Calu3 (cell line): ENCODE data around the gene TBL1XR1. TPM values are rescaled to one million over a fixed set of nuclear protein-coding genes. Genes with fewer than 3 reads are reported as not detected.
A peak's percentile ranks its signal among the peaks of the same experiment; 100 is the strongest.

Experiments
- BruUV-seq: library from RNA; stranded (reverse); fragments of 400-500 nt; replicated peaks from 2 replicates; lab custom pipeline; 2021; lab: Mats Ljungman, UMichigan
- CTCF ChIA-PET: fragments of 300-600 bp; sonication (Branson Sonifier 250); formaldehyde crosslinking; loops from one replicate; lab custom pipeline; 2022; ENCODE audit warnings: antibody characterized with exemption; lab: Charles Lee
- DNase-seq: peaks from one replicate; pipeline ENCODE4 v3.0.0; 2022
- H3K27ac Mint-ChIP-seq: one replicate; pipeline ENCODE4 v1.8.0; 2022; ENCODE audit warnings: mixed read lengths; ENCODE audit not compliant: unreplicated experiment
- H3K27me3 Mint-ChIP-seq: one replicate; pipeline ENCODE4 v1.8.0; 2022; ENCODE audit warnings: mixed read lengths; ENCODE audit not compliant: unreplicated experiment
- H3K36me3 Mint-ChIP-seq: one replicate; pipeline ENCODE4 v1.8.0; 2022; ENCODE audit warnings: mild to moderate bottlenecking, moderate library complexity, mixed read lengths; ENCODE audit not compliant: insufficient read depth, unreplicated experiment
- H3K4me1 Mint-ChIP-seq: one replicate; pipeline ENCODE4 v1.8.0; 2022; ENCODE audit warnings: mild to moderate bottlenecking, low read depth, mixed read lengths; ENCODE audit not compliant: unreplicated experiment
- H3K4me3 Mint-ChIP-seq: one replicate; pipeline ENCODE4 v1.8.0; 2022; ENCODE audit warnings: mild to moderate bottlenecking, low read depth, moderate library complexity, mixed read lengths; ENCODE audit not compliant: unreplicated experiment
- H3K9me3 Mint-ChIP-seq: one replicate; pipeline ENCODE4 v1.8.0; 2022; ENCODE audit warnings: low read depth, mixed read lengths; ENCODE audit not compliant: unreplicated experiment
- intact Hi-C: fragments of 100-400 bp; cut with micrococcal nuclease; formaldehyde crosslinking; loops from one replicate; pipeline ENCODE4 v1.10.0; 2022; ENCODE audit not compliant: unreplicated experiment
- total RNA-seq: library from RNA; stranded (reverse); gene quantifications from 2 replicates; pipeline ENCODE4 v1.2.3, GENCODE V29; 2022
- TF ChIP-seq, protein P1 (sequence below): fragments of 200-600 bp; IDR thresholded peaks from one replicate; pipeline ENCODE4 v1.8.0; 2022; ENCODE audit warnings: antibody characterized with exemption; ENCODE audit not compliant: unreplicated experiment

Gene TBL1XR1
- total RNA-seq, 1 experiment from 2014 or later = 206 TPM

DNA sequence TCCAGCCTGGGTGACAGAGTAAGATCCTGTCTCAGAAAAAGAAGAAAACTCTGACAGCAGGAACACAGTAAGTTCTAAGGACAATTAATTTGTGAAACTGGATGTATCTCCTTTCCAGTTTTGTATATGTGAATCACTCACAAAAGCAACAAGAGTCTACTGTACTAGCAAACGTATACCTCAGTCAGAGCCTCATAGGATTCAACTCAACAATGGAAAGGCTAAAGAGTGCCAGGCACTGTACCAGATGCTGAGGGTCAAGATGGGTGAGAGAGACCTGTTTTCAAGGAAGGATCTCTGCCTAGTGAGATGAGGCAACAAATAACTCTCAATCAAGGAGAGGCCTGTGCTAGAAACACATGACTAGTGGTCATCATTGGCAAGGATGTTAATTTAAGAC is 14.9 kb downstream of the TBL1XR1 start:
- no peaks in the 10 kb centered on the region for H3K9me3 Mint-ChIP-seq
- H3K36me3 Mint-ChIP-seq = peaks cover 6% of the 10 kb centered on the region
- BruUV-seq = no TSS peak
- CTCF ChIA-PET = no interaction called here
- no peak overlapping the region for H3K4me3 Mint-ChIP-seq
- no peak overlapping the region for H3K27ac Mint-ChIP-seq
- intact Hi-C loops = no loop called here
- TF ChIP-seq, protein P1, sequence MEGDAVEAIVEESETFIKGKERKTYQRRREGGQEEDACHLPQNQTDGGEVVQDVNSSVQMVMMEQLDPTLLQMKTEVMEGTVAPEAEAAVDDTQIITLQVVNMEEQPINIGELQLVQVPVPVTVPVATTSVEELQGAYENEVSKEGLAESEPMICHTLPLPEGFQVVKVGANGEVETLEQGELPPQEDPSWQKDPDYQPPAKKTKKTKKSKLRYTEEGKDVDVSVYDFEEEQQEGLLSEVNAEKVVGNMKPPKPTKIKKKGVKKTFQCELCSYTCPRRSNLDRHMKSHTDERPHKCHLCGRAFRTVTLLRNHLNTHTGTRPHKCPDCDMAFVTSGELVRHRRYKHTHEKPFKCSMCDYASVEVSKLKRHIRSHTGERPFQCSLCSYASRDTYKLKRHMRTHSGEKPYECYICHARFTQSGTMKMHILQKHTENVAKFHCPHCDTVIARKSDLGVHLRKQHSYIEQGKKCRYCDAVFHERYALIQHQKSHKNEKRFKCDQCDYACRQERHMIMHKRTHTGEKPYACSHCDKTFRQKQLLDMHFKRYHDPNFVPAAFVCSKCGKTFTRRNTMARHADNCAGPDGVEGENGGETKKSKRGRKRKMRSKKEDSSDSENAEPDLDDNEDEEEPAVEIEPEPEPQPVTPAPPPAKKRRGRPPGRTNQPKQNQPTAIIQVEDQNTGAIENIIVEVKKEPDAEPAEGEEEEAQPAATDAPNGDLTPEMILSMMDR = no peak
- peaks cover 52% of the 10 kb centered on the region for H3K4me1 Mint-ChIP-seq
- no peaks in the 10 kb centered on the region for H3K27me3 Mint-ChIP-seq
- DNase-seq = no peak

DNA sequence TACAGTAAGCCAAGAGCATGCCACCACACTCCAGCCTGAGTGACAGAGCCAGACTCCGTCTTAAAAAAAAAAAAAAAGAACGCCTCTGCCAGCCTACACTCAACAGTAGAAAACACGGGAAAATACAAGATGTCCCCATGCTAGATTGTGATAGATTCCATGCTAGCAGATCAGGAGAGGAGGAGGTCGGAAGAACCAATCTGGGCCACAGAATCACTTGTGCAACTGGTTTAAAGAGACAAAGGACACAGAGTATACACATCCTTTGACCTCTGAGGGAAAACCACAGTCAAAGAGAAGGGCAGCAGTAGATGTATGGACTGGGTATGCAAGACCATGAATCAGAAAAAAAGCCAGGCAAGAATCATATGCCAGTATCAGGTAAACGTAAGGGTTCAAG is 15.9 kb downstream of the TBL1XR1 start:
- TF ChIP-seq, protein P1 = no peak
- H3K4me1 Mint-ChIP-seq = peaks cover 51% of the 10 kb centered on the region
- H3K36me3 Mint-ChIP-seq = peaks cover 6% of the 10 kb centered on the region
- no peak overlapping the region for H3K27ac Mint-ChIP-seq
- CTCF ChIA-PET = no interaction called here
- H3K9me3 Mint-ChIP-seq = no peaks in the 10 kb centered on the region
- intact Hi-C loops = no loop called here
- H3K4me3 Mint-ChIP-seq = no peak overlapping the region
- H3K27me3 Mint-ChIP-seq = no peaks in the 10 kb centered on the region
- no peak for DNase-seq
- BruUV-seq = no TSS peak

DNA sequence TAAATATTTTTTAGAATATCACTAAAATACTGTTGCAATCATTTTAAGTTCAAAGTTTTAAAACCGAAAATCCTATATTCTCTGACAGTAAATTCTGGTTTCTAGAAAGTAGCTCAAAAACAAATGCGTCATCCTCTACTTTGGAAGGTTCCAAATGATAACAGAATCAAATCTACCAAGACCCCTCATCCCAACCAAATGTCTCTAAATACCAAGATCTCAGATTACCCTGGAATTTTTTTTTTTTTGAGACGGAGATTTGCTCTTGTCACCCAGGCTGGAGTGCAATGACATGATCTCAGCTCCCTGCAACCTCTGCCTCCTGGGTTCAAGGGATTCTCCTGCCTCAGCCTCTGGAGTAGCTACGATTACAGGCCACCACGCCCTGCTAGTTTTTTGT is 16.8 kb downstream of the TBL1XR1 start:
- Mint-ChIP-seq H3K27me3 (no peaks in the 10 kb centered on the region), H3K27ac (no peak overlapping the region), H3K4me1 (peaks cover 47% of the 10 kb centered on the region), H3K9me3 (no peaks in the 10 kb centered on the region), H3K4me3 (no peak overlapping the region), H3K36me3 (peaks cover 6% of the 10 kb centered on the region)
- no TSS peak for BruUV-seq
- DNase-seq = no peak
- CTCF ChIA-PET = interaction anchor here (0.9 kb wide), 1 partner anchor 453 kb away, joined by 3 read pairs; no protein-coding TSS in a partner anchor
- TF ChIP-seq, protein P1 = no peak
- intact Hi-C loops = no loop called here

DNA sequence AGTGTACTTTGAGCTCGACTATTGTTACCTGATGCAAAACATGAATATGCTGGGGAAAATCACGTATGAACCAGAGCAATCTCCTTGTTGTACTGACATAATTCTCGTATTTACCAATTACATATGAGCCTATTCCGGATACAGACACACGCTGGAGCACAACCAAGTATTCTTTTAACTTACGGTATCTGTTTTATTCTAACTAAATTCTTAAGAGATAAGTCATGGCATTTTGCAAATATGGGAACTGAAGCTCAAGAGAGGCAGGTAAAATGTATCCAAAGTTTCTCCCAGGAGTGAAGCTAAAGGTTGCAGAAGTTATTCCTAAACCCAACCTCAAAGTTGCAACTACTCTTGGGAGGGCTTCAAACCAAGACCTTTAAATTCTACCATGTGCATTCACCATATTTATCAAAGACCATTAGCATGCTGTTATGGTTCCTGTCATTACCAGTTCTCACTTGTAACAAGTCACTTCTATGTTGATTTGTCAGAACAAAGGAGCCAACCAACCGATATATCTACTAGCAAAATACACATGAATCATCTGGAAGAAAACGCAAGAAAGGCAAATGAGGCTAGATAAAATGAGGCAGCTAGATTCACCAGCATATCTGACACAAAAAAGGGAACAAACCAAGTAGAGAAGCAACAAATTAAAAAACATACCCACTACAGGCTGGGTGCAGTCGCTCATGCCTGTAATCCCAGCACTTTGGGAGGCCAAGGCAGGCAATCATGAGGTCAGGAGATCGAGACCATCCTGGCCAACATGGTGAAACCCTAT is 17.8 kb downstream of the TBL1XR1 start:
- Mint-ChIP-seq H3K4me1 (peaks cover 39% of the 10 kb centered on the region), H3K27me3 (no peaks in the 10 kb centered on the region), H3K27ac (peak overlapping the region; percentile 15), H3K9me3 (no peaks in the 10 kb centered on the region), H3K36me3 (no peaks in the 10 kb centered on the region), H3K4me3 (no peak overlapping the region)
- no peak for DNase-seq
- BruUV-seq = no TSS peak
- CTCF ChIA-PET = interaction anchor here (0.7 kb wide), 3 partner anchors 95 to 455 kb away, joined by 3 to 9 read pairs (median 7); no protein-coding TSS in a partner anchor
- intact Hi-C loops = no loop called here
- TF ChIP-seq, protein P1 = no peak
